H1 (cell line): ENCODE measurements around the gene MYH10. TPM values are rescaled to one million over a fixed set of nuclear protein-coding genes. Genes with fewer than 3 reads are reported as not detected.

Source experiments
- ATF3 ChIP-seq: IDR thresholded peaks from 2 replicates; pipeline ENCODE4 v1.6.1; 2011; ENCODE audit warnings: low read depth, mild to moderate bottlenecking, low read length; ENCODE audit not compliant: insufficient read depth
- JUND ChIP-seq: IDR thresholded peaks from 2 replicates; pipeline ENCODE4 v1.6.1; 2011; ENCODE audit warnings: mild to moderate bottlenecking, improper control_type of control experiment, low read length
- RXRA ChIP-seq: IDR thresholded peaks from 2 replicates; pipeline ENCODE4 v1.6.1; 2011; ENCODE audit warnings: low read depth, mild to moderate bottlenecking, low read length, moderate library complexity; ENCODE audit not compliant: insufficient read depth
- SP1 ChIP-seq: IDR thresholded peaks from 2 replicates; pipeline ENCODE4 v1.6.1; 2011; ENCODE audit warnings: low read depth, low read length
- SP2 ChIP-seq: IDR thresholded peaks from 2 replicates; pipeline ENCODE4 v1.6.1; 2012; ENCODE audit warnings: mild to moderate bottlenecking, low read length, inconsistent platforms
- USF2 ChIP-seq: IDR thresholded peaks from 2 replicates; pipeline ENCODE4 v1.6.1; 2011; ENCODE audit warnings: low read length, improper control_type of control experiment
- polyA plus RNA-seq, 7 experiments: library from polyadenylated mRNA; depleted of rRNA in 3 of 7; stranded (reverse) in 5 of 7; unstranded in 2 of 7; fragments of >200 nt in 5 of 7; fragments of 200-250 nt in 2 of 7; gene quantifications; 1 replicate in 5 of 7; 2 replicates in 1 of 7; 4 replicates in 1 of 7; pipeline versions ENCODE4 v1.2.1 to v1.2.3, GENCODE V29; 2011 to 2013; ENCODE audit warnings: missing spikeins in 2 of 7, mixed read lengths in 2 of 7
- total RNA-seq: library from RNA; stranded (reverse); fragmentation: NEBNext Ultra II Directional; extraction: Animal tissue kit (Norgen Biotek cat#: 25700); gene quantifications from 2 replicates; pipeline ENCODE4 v1.2.1, GENCODE V29; 2021

MYH10 gene
- total and polyA plus RNA-seq, 2 of the 8 experiments (the other 6 are each of a cell fraction or from before 2014, with no cell fraction given), result 64.1 to 289 TPM

- TF ChIP-seq JUND (no peak), RXRA (no peak), ATF3 (no peak), SP1 (no peak), SP2 (no peak), USF2 (no peak)
These were observed 162.4 kb downstream of the MYH10 start (continued) for GRCh38 chr17:8468127-8468526.
